GM12892 (cell line): ENCODE results near the gene LRIG3.

Experiments
- POLR2A ChIP-seq: IDR thresholded peaks from 2 replicates; pipeline ENCODE4 v1.6.1; 2011; ENCODE audit warnings: low read depth, low read length, control low read depth
- POLR2AphosphoS5 ChIP-seq: IDR thresholded peaks from 2 replicates; pipeline ENCODE4 v1.6.1; 2011; ENCODE audit warnings: low read depth, low read length, control low read depth

DNA sequence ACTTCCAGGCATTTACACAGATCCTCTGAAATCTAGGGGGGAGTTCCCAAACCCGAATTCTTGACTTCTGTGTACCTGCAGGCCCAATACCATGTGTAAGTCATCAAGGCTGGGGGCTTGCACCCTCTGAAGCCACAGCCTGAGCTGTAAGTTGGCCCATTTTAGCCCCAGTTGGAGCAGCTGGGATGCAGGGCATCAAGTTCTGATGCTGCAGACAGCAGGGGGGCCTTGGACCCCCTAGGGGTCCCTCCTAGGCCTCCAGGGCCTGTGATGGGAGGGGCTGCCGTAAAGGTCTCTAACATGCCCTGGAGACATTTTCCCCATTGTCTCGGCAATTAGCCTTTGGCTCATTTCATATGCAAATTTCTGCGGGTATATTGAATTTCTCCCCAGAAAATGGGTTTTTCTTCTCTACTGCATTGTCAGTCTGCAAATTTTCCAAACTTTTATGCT, 59.5 kb downstream of the LRIG3 start:
- TF ChIP-seq POLR2A: no peak
- TF ChIP-seq POLR2AphosphoS5: no peak
